Osteocyte (in vitro differentiated cells): ENCODE data around the gene LNPK. TPM values are rescaled to one million over a fixed set of nuclear protein-coding genes. Genes with fewer than 3 reads are reported as not detected.

ENCODE experiments used
- DNase-seq: peaks from one replicate; pipeline ENCODE4 v3.0.0; 2021; ENCODE audit warnings: mixed read lengths; ENCODE audit not compliant: unreplicated experiment; ENCODE audit errors: extremely low spot score
- H3K27ac Mint-ChIP-seq: one replicate; pipeline ENCODE4 v1.8.0; 2021; ENCODE audit warnings: mild to moderate bottlenecking, mixed read lengths; ENCODE audit not compliant: unreplicated experiment
- H3K27me3 Mint-ChIP-seq: one replicate; pipeline ENCODE4 v1.8.0; 2021; ENCODE audit warnings: mixed read lengths; ENCODE audit not compliant: unreplicated experiment
- H3K36me3 Mint-ChIP-seq: one replicate; pipeline ENCODE4 v1.8.0; 2021; ENCODE audit warnings: mixed read lengths; ENCODE audit not compliant: unreplicated experiment
- H3K4me1 Mint-ChIP-seq: one replicate; pipeline ENCODE4 v1.8.0; 2021; ENCODE audit warnings: mixed read lengths; ENCODE audit not compliant: unreplicated experiment
- H3K4me3 Mint-ChIP-seq: one replicate; pipeline ENCODE4 v1.8.0; 2021; ENCODE audit warnings: mild to moderate bottlenecking, moderate library complexity, mixed read lengths; ENCODE audit not compliant: unreplicated experiment
- H3K9me3 Mint-ChIP-seq: one replicate; pipeline ENCODE4 v1.8.0; 2021; ENCODE audit warnings: mixed read lengths; ENCODE audit not compliant: unreplicated experiment
- total RNA-seq: library from RNA; stranded (reverse); gene quantifications from 2 replicates; pipeline ENCODE4 v1.2.1, GENCODE V29; 2021
- TF ChIP-seq, protein P1 (sequence below): fragments of 200-600 bp; sonication (generic); IDR thresholded peaks from 2 replicates; pipeline ENCODE4 v1.5.0; 2021; ENCODE audit warnings: antibody characterized with exemption, mild to moderate bottlenecking, moderate library complexity

The LNPK gene
- total RNA-seq, 1 donor from 2014 or later = 33.5 TPM

DNA sequence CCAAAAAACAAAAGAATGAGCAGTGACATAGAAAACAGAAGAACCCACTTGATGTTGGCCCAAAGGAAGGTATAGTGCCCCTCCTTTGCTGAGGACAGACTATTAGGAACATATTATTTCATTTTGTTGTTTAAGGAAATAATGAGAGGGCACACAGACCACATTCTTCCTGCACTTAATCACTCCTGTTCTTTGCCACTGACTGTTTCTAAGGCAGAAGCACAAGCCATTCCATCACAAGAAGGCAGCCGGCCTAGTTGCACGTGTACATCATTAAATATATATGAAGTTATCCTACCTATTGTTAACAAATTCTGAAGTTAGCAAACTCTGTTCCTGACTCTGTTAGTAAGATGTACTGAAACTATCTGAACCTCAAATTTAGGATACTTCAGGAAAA, 110.0 kb downstream of the LNPK start:
- Mint-ChIP-seq H3K36me3 (no peaks in the 10 kb centered on the region), H3K9me3 (no peaks in the 10 kb centered on the region), H3K27ac (no peak overlapping the region), H3K27me3 (peaks cover 4% of the 10 kb centered on the region), H3K4me1 (no peaks in the 10 kb centered on the region), H3K4me3 (no peak overlapping the region)
- DNase-seq = no peak
- TF ChIP-seq, protein P1, sequence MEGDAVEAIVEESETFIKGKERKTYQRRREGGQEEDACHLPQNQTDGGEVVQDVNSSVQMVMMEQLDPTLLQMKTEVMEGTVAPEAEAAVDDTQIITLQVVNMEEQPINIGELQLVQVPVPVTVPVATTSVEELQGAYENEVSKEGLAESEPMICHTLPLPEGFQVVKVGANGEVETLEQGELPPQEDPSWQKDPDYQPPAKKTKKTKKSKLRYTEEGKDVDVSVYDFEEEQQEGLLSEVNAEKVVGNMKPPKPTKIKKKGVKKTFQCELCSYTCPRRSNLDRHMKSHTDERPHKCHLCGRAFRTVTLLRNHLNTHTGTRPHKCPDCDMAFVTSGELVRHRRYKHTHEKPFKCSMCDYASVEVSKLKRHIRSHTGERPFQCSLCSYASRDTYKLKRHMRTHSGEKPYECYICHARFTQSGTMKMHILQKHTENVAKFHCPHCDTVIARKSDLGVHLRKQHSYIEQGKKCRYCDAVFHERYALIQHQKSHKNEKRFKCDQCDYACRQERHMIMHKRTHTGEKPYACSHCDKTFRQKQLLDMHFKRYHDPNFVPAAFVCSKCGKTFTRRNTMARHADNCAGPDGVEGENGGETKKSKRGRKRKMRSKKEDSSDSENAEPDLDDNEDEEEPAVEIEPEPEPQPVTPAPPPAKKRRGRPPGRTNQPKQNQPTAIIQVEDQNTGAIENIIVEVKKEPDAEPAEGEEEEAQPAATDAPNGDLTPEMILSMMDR = no peak

DNA sequence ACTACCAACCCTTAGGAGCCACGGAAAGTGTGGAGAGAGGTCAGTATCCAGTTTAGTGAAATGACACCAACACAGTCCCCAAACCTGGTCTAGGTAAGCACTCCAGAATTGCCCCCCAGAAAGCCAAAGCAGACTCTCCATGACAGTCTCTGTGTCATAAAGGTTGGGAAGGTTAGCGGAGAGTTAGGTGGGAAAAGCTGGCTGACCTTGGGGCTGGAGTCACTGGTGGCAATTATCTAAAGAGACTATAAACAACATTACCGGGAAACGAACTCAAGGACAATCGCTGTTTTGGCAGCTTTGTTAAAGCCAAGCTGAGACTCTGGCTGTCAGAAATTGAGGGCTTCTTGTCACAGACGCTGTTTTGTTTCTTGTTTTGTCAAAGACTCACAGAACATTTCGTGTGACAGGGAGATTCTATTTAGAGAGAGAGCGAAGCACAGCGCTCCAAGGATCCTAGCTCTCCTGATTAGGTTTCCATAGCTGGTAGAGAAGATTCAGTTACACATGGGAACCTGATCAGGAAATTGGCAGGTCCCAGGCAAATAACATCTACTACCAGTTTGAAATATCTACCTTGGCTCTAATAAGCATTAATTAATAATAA, 111.3 kb downstream of the LNPK start:
- H3K27me3 Mint-ChIP-seq = peaks cover 10% of the 10 kb centered on the region
- no peak overlapping the region for H3K4me3 Mint-ChIP-seq
- TF ChIP-seq, protein P1 = no peak
- no peak overlapping the region for H3K27ac Mint-ChIP-seq
- H3K4me1 Mint-ChIP-seq = no peaks in the 10 kb centered on the region
- H3K36me3 Mint-ChIP-seq = no peaks in the 10 kb centered on the region
- no peaks in the 10 kb centered on the region for H3K9me3 Mint-ChIP-seq
- DNase-seq = no peak

DNA sequence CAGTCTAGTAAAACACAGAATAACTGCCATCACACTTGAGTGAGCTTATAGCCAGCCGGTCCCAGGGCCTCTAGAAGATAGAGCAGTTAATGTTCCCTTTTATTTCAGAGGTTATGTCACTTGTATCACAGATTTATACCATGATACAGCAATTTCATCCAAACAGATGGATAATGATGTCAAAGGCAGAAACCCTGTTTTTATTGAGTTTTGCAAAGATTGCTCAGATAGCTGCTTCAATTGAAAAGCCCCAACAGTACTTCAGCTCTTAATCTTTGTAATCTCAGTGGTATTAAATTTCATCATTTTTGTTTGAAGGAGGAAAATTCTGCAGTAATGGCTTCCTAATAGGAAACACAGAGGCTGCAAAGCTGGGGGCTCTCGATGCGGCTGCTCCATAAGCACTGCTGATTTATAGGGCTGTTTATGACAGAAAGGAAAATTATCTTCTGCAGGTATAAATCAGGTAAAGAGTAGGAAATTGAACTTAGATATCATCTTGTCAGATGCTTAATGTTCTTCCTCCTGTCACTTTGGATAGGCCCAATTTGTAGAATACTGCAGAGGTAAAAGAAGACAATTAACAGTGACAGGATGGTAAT, 112.3 kb downstream of the LNPK start:
- H3K9me3 Mint-ChIP-seq = no peaks in the 10 kb centered on the region
- H3K4me1 Mint-ChIP-seq = no peaks in the 10 kb centered on the region
- TF ChIP-seq, protein P1 = no peak
- H3K36me3 Mint-ChIP-seq = no peaks in the 10 kb centered on the region
- H3K27me3 Mint-ChIP-seq = peaks cover 14% of the 10 kb centered on the region
- DNase-seq = no peak
- H3K27ac Mint-ChIP-seq = no peak overlapping the region
- no peak overlapping the region for H3K4me3 Mint-ChIP-seq

DNA sequence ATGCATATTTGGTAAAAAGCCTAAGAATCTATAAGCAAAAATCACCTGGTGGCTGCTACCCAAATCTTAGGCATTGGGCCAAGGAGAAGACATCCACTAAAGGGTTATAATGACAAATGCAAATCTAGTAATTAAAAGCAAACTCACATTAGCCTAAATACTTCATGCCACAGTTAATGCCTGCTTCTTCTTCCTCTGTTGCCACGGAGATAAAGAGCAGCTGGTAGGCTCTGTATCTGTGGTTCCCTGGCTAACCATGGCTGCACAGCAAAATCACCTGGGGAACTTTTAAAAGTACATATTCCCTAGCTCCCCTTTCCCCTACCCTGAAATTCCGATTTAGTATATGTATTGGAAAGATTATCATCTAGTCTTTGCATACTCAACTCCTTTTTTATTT, 114.3 kb downstream of the LNPK start:
- Mint-ChIP-seq H3K4me3 (no peak overlapping the region), H3K27me3 (peaks cover 11% of the 10 kb centered on the region), H3K36me3 (no peaks in the 10 kb centered on the region), H3K9me3 (no peaks in the 10 kb centered on the region), H3K4me1 (no peaks in the 10 kb centered on the region), H3K27ac (no peak overlapping the region)
- TF ChIP-seq, protein P1 = no peak
- no peak for DNase-seq

DNA sequence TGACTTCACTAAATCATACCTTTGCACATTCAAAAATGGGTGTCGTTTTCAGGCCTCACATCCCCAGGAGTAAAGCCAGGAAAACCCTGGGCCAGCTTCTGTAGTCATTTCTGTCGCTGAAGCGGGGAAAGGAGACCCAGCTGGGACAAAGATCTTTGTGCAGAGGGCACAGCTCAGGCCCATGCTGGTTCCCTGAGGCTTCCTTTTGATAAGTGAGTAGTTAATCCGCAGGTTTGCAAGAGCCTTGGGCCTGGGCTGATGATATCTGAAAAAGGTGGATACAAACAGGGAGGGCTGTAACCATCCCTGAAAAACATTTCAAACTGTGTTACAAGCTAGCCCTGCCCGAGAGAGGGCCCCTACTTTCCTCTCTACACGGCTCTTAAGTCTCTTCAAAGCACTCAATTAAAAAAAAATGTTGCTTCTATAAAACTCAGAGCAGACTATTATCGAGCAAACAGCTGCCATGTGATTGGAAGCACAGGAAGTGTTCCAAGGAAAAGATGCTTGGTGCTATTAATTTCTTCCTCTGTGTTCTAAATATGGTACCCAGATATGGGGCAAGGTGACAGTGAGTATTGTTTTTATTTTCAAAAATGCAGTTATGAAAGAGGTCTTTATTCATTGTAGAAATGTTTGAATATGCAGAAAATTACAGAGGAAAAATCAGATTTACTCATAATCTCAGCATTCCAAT, 117.2 kb downstream of the LNPK start:
- Mint-ChIP-seq H3K9me3 (no peaks in the 10 kb centered on the region), H3K27me3 (peaks cover 11% of the 10 kb centered on the region), H3K4me1 (no peaks in the 10 kb centered on the region), H3K27ac (no peak overlapping the region), H3K4me3 (no peak overlapping the region), H3K36me3 (no peaks in the 10 kb centered on the region)
- no peak for DNase-seq
- TF ChIP-seq, protein P1 = no peak
